Putamen (tissue), 1 donor: ENCODE data around the gene FADS2.

Source experiments
- DNase-seq: peaks from one replicate; pipeline ENCODE4 v3.0.0-alpha.2; 2016; ENCODE audit warnings: low spot score

FADS2 gene

GRCh38 chr11:61847914-61848581, 19.9 kb downstream of the FADS2 start:
- DNase-seq, result no peak

GRCh38 chr11:61848631-61849030, 20.5 kb downstream of the FADS2 start:
- no peak for DNase-seq

- no peak for DNase-seq
Observed at GRCh38 chr11:61850687-61851086, 22.6 kb downstream of the FADS2 start.

- peak; percentile 58 for DNase-seq
Observed at GRCh38 chr11:61851113-61851899, 23.2 kb downstream of the FADS2 start.

- DNase-seq, result no peak
Observed at GRCh38 chr11:61851900-61852295, 23.8 kb downstream of the FADS2 start.

GRCh38 chr11:61853698-61854169, 25.6 kb downstream of the FADS2 start:
- DNase-seq, result peak; percentile 58

- DNase-seq, result no peak
Observed at GRCh38 chr11:61854206-61854895, 26.3 kb downstream of the FADS2 start.

- DNase-seq, result peak; percentile 29
Observed at GRCh38 chr11:61854966-61855714, 27.0 kb downstream of the FADS2 start.

GRCh38 chr11:61855939-61856680, 28.0 kb downstream of the FADS2 start:
- no peak for DNase-seq

GRCh38 chr11:61860054-61860903, 32.2 kb downstream of the FADS2 start:
- DNase-seq, result no peak

- DNase-seq, result no peak
Observed at GRCh38 chr11:61861634-61862033, 33.5 kb downstream of the FADS2 start.

GRCh38 chr11:61862714-61863547, 34.8 kb downstream of the FADS2 start:
- no peak for DNase-seq

- no peak for DNase-seq
Observed at GRCh38 chr11:61863548-61864081, 35.5 kb downstream of the FADS2 start.

- DNase-seq, result no peak
Observed at GRCh38 chr11:61864814-61865775, 37.0 kb downstream of the FADS2 start.

GRCh38 chr11:61866231-61866957, 38.3 kb downstream of the FADS2 start:
- DNase-seq, result no peak

GRCh38 chr11:61866958-61867343, 38.9 kb downstream of the FADS2 start:
- DNase-seq, result no peak
